Measurements from ENCODE around the gene KRTAP10-2. TPM values are rescaled to one million over a fixed set of nuclear protein-coding genes. Genes with fewer than 3 reads are reported as not detected.

KRTAP10-2 gene
- total RNA-seq, 1 experiment from 2014 or later, result not detected

DNA sequence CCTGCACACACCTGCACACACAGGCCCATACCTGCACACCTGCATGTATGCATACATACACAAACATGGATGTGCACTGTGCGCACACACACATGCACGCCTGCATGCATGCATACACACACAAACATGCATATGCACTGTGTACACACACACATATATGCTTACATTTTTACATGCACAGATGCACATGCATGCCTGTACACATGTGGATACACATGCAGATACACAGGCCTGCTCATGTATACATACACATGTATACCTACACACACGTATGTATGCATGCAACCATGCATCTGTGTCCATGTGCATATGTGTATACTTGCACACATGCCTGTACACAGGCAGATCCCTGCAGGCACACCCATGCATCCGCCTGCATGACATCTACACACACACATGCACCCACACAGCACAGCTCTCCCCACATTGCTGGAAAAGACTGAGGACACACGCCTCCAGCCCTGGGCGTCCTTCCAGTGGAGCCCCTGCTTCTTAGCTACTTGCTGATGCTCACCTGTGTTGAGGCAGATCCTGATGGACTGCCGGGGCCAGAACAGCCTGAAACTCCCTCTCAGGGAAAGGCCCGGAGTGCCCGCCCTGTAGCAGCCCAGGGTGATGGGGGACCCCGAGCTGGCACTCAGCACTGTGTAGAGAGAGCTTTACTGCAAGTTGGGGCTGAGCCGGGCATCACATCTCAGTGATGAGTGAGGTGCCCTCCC is 39.9 kb downstream of the KRTAP10-2 start:
- Histone ChIP-seq H3K79me2 (ENCODE audit: insufficient read depth, low read length) (no peaks in the 10 kb centered on the region), H3K4me2 (ENCODE audit: low read length) (peak overlapping the region; percentile 67; the same call in 1 of the 2 replicates), H4K20me1 (ENCODE audit: insufficient read depth) (no peaks in the 10 kb centered on the region), H3K27me3 (ENCODE audit: insufficient read depth, low read length) (no peaks in the 10 kb centered on the region), H3K4me3 (replicated peaks in 1 of 2; ENCODE audit: low read depth in 1 of 2, low read length in 2 of 2) (no peak overlapping the region), H3K9me3 (ENCODE audit: control insufficient read depth in 1 of 2, insufficient read depth in 1 of 2, low read depth in 1 of 2, low read length in 2 of 2) (no peaks in the 10 kb centered on the region), H3K27ac (ENCODE audit: low read depth, low read length) (no peak overlapping the region), H3K9ac (ENCODE audit: low read length) (no peak overlapping the region), H3K4me1 (ENCODE audit: control insufficient read depth in 1 of 2, insufficient read depth in 2 of 2, low read length in 2 of 2) (peaks cover 9 to 15% of the 10 kb centered on the region in 2 experiments), H2AFZ (ENCODE audit: low read depth, low read length, poor library complexity, severe bottlenecking) (no peak overlapping the region), H3K36me3 (ENCODE audit: control insufficient read depth in 1 of 2, insufficient read depth in 2 of 2, low read length in 2 of 2) (no peaks in the 10 kb centered on the region), H3K9me2 (ENCODE audit: insufficient read depth) (no peaks in the 10 kb centered on the region)
- POLR2A ChIA-PET, result interaction anchor here (1.3 kb wide), 1 partner anchor 282 kb away, joined by 7 read pairs; no protein-coding TSS in a partner anchor
- CTCF ChIA-PET, result interaction anchor here (0.9 to 2.2 kb wide), 8 partner anchors 10 to 627 kb away, joined by 3 to 38 read pairs (median 7); no protein-coding TSS in a partner anchor
- ATAC-seq, result no peak
- TF ChIP-seq EGR1 (IDR thresholded peaks at IDR 0.05; ENCODE audit: low read depth) (no peak), EZH2 (IDR thresholded peaks at IDR 0.05) (no peak), CTCF (IDR thresholded peaks at IDR 0.05 in 2 of 3, conservative IDR thresholded peaks at IDR 0.05 in 1 of 3; ENCODE audit: borderline replicate concordance in 1 of 3, insufficient read depth in 1 of 3, low read depth in 2 of 3, low read length in 2 of 3) (no peak)
- TF ChIP-seq, protein P1, sequence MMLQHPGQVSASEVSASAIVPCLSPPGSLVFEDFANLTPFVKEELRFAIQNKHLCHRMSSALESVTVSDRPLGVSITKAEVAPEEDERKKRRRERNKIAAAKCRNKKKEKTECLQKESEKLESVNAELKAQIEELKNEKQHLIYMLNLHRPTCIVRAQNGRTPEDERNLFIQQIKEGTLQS (IDR thresholded peaks at IDR 0.05), result no peak
- RAD21 ChIA-PET (ENCODE audit: low non-redundant PET in 1 of 2, low total read pairs in 2 of 2, uncharacterized antibody in 2 of 2, unreplicated experiment in 2 of 2), result interaction anchor here (1.1 to 1.3 kb wide), 2 partner anchors 231 to 282 kb away, joined by 5 to 6 read pairs; no protein-coding TSS in a partner anchor
- intact Hi-C loops (cut with micrococcal nuclease), result loop anchor here (2.0 to 10.0 kb wide), 2 partner anchors 231 to 623 kb away; no protein-coding TSS in a partner anchor
- BruUV-seq (replicated peaks), result no TSS peak
- DNase-seq (ENCODE audit: low read depth, low spot score), result no peak

All from HCT116 (cell line).